Neural cell (in vitro differentiated cells): Measurements from ENCODE around the gene AKR1C3.

Experiments used
- POLR2AphosphoS5 ChIP-seq: IDR thresholded peaks from 2 replicates; pipeline ENCODE4 v1.6.1; 2012
- RAD21 ChIP-seq: fragments of 450-650 bp; conservative IDR thresholded peaks from 2 replicates; pipeline ENCODE4 v1.6.1; 2014; ENCODE audit warnings: antibody characterized with exemption, mild to moderate bottlenecking, moderate library complexity
- TAF1 ChIP-seq: IDR thresholded peaks from 2 replicates; pipeline ENCODE4 v1.6.1; 2012; ENCODE audit warnings: low read depth
- TF ChIP-seq, protein P1 (sequence below): fragments of 450-650 bp; IDR thresholded peaks from 2 replicates; pipeline ENCODE4 v1.5.1; 2014; ENCODE audit warnings: antibody characterized with exemption, mild to moderate bottlenecking, moderate library complexity; ENCODE audit not compliant: poor library complexity, severe bottlenecking
- TF ChIP-seq, protein P2 (sequence below): IDR thresholded peaks from 2 replicates; pipeline ENCODE4 v1.6.1; 2012; ENCODE audit warnings: borderline replicate concordance

DNA sequence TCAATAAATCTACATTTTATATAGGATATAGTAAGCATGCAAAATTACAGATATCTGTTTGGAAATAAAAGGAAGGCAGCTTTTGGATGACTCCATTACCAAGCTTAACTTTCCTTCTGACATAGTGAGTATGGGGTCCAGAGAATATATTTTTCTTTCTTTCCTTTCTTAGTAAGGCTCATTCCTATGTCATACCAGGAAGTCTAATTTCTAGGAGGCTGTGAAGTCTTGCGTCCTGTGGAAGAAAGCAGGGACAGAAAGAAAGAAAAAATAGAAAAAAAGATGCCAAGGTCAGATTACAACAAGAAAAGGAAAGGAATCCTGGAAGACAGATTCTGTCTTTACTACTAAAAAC lies 54.4 kb downstream of the AKR1C3 start:
- TF ChIP-seq, protein P1, sequence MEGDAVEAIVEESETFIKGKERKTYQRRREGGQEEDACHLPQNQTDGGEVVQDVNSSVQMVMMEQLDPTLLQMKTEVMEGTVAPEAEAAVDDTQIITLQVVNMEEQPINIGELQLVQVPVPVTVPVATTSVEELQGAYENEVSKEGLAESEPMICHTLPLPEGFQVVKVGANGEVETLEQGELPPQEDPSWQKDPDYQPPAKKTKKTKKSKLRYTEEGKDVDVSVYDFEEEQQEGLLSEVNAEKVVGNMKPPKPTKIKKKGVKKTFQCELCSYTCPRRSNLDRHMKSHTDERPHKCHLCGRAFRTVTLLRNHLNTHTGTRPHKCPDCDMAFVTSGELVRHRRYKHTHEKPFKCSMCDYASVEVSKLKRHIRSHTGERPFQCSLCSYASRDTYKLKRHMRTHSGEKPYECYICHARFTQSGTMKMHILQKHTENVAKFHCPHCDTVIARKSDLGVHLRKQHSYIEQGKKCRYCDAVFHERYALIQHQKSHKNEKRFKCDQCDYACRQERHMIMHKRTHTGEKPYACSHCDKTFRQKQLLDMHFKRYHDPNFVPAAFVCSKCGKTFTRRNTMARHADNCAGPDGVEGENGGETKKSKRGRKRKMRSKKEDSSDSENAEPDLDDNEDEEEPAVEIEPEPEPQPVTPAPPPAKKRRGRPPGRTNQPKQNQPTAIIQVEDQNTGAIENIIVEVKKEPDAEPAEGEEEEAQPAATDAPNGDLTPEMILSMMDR = no peak
- TF ChIP-seq POLR2AphosphoS5 (no peak), TAF1 (no peak), RAD21 (no peak)
- TF ChIP-seq, protein P2, sequence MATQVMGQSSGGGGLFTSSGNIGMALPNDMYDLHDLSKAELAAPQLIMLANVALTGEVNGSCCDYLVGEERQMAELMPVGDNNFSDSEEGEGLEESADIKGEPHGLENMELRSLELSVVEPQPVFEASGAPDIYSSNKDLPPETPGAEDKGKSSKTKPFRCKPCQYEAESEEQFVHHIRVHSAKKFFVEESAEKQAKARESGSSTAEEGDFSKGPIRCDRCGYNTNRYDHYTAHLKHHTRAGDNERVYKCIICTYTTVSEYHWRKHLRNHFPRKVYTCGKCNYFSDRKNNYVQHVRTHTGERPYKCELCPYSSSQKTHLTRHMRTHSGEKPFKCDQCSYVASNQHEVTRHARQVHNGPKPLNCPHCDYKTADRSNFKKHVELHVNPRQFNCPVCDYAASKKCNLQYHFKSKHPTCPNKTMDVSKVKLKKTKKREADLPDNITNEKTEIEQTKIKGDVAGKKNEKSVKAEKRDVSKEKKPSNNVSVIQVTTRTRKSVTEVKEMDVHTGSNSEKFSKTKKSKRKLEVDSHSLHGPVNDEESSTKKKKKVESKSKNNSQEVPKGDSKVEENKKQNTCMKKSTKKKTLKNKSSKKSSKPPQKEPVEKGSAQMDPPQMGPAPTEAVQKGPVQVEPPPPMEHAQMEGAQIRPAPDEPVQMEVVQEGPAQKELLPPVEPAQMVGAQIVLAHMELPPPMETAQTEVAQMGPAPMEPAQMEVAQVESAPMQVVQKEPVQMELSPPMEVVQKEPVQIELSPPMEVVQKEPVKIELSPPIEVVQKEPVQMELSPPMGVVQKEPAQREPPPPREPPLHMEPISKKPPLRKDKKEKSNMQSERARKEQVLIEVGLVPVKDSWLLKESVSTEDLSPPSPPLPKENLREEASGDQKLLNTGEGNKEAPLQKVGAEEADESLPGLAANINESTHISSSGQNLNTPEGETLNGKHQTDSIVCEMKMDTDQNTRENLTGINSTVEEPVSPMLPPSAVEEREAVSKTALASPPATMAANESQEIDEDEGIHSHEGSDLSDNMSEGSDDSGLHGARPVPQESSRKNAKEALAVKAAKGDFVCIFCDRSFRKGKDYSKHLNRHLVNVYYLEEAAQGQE = no peak
